CD4-positive, alpha-beta T cell treated with Interleukin-15 for 4 hours (primary cell): ENCODE measurements around the gene UTRN.

Experiments used
- DNase-seq: peaks from one replicate; pipeline ENCODE4 v3.0.0-alpha.2; 2020; ENCODE audit warnings: low spot score

The UTRN gene

GRCh38 chr6:144314003-144314485 is 28.9 kb downstream of the UTRN start:
- no peak for DNase-seq

GRCh38 chr6:144314562-144314961 is 29.4 kb downstream of the UTRN start:
- DNase-seq = no peak

GRCh38 chr6:144315226-144315980 is 30.3 kb downstream of the UTRN start:
- DNase-seq = no peak

- DNase-seq = no peak
Measured at GRCh38 chr6:144315981-144316861, 31.1 kb downstream of the UTRN start.

GRCh38 chr6:144316862-144317195 is 31.7 kb downstream of the UTRN start:
- DNase-seq = no peak

GRCh38 chr6:144317736-144318135 is 32.6 kb downstream of the UTRN start:
- no peak for DNase-seq

GRCh38 chr6:144319211-144319610 is 34.1 kb downstream of the UTRN start:
- DNase-seq = no peak

GRCh38 chr6:144320741-144321140 is 35.6 kb downstream of the UTRN start:
- no peak for DNase-seq

- DNase-seq = no peak
Measured at GRCh38 chr6:144321839-144322591, 36.9 kb downstream of the UTRN start.

- DNase-seq = no peak
Measured at GRCh38 chr6:144325232-144325631, 40.1 kb downstream of the UTRN start.

- DNase-seq = no peak
Measured at GRCh38 chr6:144326393-144326792, 41.3 kb downstream of the UTRN start.

- DNase-seq = no peak
Measured at GRCh38 chr6:144327081-144327480, 41.9 kb downstream of the UTRN start.

GRCh38 chr6:144330017-144330987 is 45.2 kb downstream of the UTRN start:
- DNase-seq = no peak

- DNase-seq = no peak
Measured at GRCh38 chr6:144331491-144331969, 46.4 kb downstream of the UTRN start.

- no peak for DNase-seq
Measured at GRCh38 chr6:144332177-144332576, 47.0 kb downstream of the UTRN start.

GRCh38 chr6:144334150-144334708 is 49.1 kb downstream of the UTRN start:
- DNase-seq = peak; percentile 74
